Astrocyte of the spinal cord (primary cell): Measurements from ENCODE around the gene CFAP126.
"Not testable (repeated sequence)": the region's sequence is repeated elsewhere in the genome, so short reads cannot be mapped to it uniquely, and the experiment has no call there.

Experiments
- DNase-seq: peaks from one replicate; pipeline ENCODE4 v3.0.0; 2011; ENCODE audit warnings: low read depth, low spot score
- H3K4me3 ChIP-seq: 2 replicates; pipeline ENCODE4 v1.5.1; 2011; ENCODE audit warnings: low read depth, mild to moderate bottlenecking, low read length, moderate library complexity
- in situ Hi-C: cut with HindIII; loops from 2 replicates; pipeline ENCODE4 v1.10.0; 2017; ENCODE audit warnings: low sequenced_read_pairs
- TF ChIP-seq, protein P1 (sequence below): IDR thresholded peaks from 2 replicates; pipeline ENCODE4 v1.5.1; 2012; ENCODE audit warnings: low read depth, mild to moderate bottlenecking, low read length, inconsistent platforms

CFAP126 gene, protein sequence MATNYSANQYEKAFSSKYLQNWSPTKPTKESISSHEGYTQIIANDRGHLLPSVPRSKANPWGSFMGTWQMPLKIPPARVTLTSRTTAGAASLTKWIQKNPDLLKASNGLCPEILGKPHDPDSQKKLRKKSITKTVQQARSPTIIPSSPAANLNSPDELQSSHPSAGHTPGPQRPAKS

DNA sequence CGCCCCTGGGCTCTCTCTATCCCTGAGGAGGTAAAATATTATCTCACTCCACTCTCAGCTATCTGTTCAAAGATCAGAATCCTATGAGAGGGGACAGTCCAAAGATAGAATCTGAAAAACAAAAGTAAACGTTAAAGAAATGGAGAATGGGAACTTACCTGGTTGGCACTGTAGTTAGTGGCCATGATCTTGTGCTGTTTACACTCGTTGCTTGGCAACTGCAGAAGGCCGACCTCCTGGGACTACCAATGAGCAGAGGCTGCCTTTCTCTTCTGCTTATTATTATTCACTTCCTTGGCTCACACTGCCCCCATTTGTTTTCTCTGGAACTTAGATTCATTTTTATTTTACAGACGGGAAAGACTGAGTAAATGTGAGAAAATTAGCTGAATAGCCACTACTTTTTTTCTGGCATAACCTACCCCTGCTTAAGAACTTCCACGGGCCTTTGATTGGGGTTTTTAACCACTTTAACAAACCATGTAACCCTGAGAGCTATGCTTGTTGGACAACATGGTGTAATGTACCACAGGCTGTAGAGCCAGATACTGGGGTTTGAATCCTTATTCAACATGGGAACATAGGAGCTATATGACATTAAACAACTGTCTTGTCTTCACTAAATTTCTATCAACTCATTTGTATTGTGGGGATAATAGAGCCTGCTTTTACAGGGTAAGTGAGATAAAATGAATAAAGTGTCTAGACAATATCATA lies at the start of gene CFAP126:
Gene CFAP126, minus strand, starts transcription at position 193 of the 717 bp plus-strand sequence. Its CDS starts 8 bp downstream, at position 185.
- no peak within 1 kb of the TSS for H3K4me3 ChIP-seq
- in situ Hi-C loops: loop anchor here (25.0 kb wide), 1 partner anchor 156 kb away; the partner anchor contains the start of genes APOA2, FCER1G and NDUFS2
- TF ChIP-seq, protein P1, sequence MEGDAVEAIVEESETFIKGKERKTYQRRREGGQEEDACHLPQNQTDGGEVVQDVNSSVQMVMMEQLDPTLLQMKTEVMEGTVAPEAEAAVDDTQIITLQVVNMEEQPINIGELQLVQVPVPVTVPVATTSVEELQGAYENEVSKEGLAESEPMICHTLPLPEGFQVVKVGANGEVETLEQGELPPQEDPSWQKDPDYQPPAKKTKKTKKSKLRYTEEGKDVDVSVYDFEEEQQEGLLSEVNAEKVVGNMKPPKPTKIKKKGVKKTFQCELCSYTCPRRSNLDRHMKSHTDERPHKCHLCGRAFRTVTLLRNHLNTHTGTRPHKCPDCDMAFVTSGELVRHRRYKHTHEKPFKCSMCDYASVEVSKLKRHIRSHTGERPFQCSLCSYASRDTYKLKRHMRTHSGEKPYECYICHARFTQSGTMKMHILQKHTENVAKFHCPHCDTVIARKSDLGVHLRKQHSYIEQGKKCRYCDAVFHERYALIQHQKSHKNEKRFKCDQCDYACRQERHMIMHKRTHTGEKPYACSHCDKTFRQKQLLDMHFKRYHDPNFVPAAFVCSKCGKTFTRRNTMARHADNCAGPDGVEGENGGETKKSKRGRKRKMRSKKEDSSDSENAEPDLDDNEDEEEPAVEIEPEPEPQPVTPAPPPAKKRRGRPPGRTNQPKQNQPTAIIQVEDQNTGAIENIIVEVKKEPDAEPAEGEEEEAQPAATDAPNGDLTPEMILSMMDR: no peak
- peak; percentile 78 for DNase-seq

DNA sequence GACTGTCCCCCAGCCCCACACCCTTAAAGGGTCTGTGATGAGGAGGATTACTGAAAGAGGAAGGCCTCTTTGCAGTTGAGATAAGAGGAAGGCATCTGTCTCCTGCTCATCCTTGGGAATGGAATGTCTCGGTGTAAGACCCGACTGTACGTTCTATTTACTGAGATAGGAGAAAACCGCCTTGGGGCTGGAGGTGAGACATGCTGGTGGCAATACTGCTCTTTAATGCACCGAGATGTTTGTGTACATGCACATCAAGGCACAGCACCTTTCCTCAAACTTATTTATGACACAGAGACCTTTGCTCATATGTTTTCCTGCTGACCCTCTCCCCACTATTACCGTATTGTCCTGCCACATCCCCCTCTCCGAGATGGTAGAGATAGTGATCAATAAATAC lies 45.4 kb upstream of the CFAP126 start:
- DNase-seq, in situ Hi-C loops, H3K4me3 ChIP-seq: not testable (repeated sequence)

DNA sequence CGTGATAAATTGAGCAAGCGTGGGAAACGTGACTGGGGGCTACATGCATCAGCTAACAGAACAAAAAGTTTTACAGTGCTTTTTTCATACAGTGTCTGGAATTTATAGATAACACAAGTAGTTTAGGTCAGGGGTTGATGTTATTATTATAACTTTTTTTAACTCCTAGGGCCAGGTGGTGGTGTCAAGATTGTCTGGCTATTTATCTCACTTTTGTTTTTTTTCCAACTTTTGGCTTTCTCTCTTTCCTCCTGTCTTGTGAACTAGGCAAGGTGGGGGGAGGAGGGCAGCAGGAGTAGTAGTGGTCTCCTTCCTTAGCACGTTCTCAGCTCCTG lies 42.9 kb upstream of the CFAP126 start:
- DNase-seq, in situ Hi-C loops, H3K4me3 ChIP-seq: not testable (repeated sequence)

DNA sequence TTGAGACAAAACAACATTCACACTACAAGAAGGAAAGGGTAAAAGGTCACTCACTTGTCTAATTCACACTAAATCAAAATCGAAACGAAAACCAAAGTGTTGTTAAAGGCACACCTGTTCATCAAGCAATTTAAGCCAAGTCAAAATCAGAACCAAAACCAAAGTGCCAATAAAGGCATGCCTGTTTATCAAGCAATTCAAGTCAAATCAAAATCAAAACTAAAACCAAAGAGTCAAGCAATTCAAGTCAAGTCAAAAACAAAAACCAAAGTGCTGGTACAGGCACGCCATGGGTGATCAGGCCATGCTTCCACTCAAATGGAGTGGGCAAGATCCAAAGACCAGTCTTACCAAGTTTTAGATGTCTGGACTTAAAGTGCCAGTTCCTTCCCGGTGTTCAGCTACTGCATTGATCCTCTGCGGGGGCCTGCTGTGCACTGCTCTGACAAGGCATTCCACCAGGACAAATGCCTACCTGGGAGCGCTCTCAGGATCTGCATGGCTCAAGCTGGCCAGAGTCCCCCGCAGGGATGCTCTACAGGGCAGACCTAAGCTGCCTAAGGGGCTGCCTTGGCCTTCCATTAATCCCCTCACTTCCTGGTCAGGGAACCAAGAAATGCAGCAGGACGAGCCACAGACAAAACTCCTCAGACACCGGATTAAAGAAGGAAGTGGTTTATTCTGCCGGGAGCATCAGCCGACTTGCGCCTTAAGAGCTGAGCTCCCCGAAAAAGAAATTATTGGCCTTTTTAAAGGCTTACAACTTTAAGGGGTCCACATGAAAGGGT lies 42.4 kb upstream of the CFAP126 start:
- in situ Hi-C loops, H3K4me3 ChIP-seq, DNase-seq: not testable (repeated sequence)

DNA sequence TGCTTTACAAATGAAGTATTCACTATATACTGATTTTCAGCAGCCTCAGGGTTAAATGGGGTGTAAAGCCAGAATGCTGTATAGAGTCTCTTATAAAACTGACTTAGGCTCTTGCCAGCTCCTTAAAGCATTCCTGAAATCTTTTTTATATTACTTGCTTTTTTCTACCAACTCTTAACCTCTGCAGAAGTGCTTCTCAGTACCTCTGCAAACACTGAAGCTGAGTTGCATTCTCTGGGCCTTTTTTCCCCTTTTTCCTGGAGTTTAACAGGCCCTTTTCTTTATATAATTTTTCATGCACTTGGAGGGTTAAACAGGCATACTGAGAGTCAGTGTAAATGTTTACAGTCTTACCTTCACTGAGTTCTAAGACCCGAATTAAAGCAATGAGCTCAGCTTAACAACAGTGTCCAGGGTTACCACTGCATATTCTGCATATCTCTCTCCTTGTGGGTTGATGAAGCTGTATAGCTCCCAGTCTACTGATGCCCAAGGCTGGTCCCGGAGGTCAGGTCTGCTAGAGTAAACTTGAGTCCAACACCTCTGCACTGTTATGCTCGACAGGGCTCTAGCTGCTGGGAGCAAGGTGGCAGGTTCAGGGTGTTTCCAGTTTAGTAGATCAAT lies 40.9 kb upstream of the CFAP126 start:
- no peak for DNase-seq
- no peak overlapping the region for H3K4me3 ChIP-seq
- in situ Hi-C loops: no loop called here
- TF ChIP-seq, protein P1: no peak

DNA sequence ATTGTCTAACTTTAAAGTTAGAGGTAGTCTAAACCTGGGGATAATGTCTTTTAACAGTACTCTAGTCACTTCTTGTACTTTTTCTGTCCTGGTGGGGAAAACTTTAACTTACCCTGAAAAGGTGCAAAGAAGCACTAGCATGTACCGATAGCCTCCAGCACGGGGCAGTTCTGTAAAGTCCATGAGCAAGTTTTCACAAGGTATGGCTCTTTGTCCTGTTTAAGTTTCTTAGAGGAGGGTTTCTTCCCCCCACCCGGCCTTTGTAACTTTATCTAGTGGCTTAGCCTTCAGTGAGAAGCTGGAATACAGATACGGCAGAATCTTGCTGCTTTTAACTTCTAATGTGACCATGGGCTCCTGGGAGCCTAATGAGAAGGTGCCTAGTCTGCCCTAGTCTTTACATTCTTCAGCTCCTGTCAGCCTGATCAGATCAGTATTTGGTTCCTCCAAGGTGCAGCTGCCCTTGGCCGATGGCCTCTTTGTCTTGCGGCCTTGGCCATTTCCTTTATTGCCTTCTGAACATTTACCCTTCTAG lies 39.8 kb upstream of the CFAP126 start:
- DNase-seq: no peak
- no peak overlapping the region for H3K4me3 ChIP-seq
- TF ChIP-seq, protein P1: no peak
- in situ Hi-C loops: no loop called here

DNA sequence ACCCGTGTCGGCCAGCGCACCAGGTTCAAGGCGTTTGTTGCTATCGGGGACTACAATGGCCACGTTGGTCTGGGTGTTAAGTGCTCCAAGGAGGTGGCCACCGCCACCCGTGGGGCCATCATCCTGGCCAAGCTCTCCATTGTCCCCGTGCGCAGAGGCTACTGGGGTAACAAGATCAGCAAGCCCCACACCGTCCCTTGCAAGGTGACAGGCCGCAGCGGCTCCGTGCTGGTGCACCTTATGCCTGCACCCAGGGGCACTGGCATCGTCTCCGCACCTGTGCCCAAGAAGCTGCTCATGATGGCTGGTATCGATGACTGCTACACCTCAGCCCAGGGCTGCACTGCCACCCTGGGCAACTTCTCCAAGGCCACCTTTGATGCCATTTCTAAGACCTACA lies 38.9 kb upstream of the CFAP126 start:
- H3K4me3 ChIP-seq, in situ Hi-C loops, DNase-seq: not testable (repeated sequence)

DNA sequence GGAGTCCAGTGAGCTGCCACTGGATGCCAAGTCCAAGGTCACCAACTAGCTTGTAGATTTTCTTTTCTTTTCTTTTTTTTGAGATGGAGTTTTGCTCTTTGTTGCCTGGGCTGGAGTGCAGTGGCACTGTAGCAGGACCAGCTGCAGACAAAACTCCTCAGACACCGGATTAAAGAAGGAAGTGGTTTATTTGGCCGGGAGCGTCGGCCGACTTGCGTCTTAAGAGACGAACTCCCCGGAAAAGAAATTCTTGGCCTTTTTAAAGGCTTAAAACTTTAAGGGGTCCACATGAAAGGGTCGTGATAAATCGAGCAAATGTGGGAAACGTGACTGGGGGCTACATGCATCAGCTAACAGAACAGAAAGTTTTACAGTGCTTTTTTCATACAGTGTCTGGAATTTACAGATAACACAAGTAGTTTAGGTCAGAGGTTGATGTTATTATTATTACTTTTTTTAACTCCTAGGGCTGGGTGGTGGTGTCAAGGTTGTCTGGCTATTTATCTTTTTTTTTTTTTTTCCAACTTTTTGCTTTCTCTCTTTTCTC lies 36.4 kb upstream of the CFAP126 start:
- in situ Hi-C loops: no loop called here
- DNase-seq: no peak
- TF ChIP-seq, protein P1: no peak
- H3K4me3 ChIP-seq: no peak overlapping the region
